ENCODE results near the gene MXRA8.

Gene MXRA8

GRCh38 chr1:1366699-1367066, 8.3 kb upstream of the MXRA8 start:
- DNase-seq (ENCODE audit: low spot score) = no peak
- no peak for TF ChIP-seq CTCF (IDR thresholded peaks at IDR 0.05; ENCODE audit: borderline replicate concordance, control extremely low read depth, extremely low read depth, insufficient read depth, missing control alignments)
- in situ Hi-C loops (cut with MboI; ENCODE audit: low sequenced_read_pairs, unreplicated experiment) = no loop called here

GRCh38 chr1:1365875-1366698, 7.7 kb upstream of the MXRA8 start:
- in situ Hi-C loops (cut with MboI; ENCODE audit: low sequenced_read_pairs, unreplicated experiment) = no loop called here
- no peak for TF ChIP-seq CTCF (IDR thresholded peaks at IDR 0.05; ENCODE audit: borderline replicate concordance, control extremely low read depth, extremely low read depth, insufficient read depth, missing control alignments)

GRCh38 chr1:1364266-1364665, 5.9 kb upstream of the MXRA8 start:
- in situ Hi-C loops (cut with MboI; ENCODE audit: low sequenced_read_pairs, unreplicated experiment) = no loop called here
- no peak for TF ChIP-seq CTCF (IDR thresholded peaks at IDR 0.05; ENCODE audit: borderline replicate concordance, control extremely low read depth, extremely low read depth, insufficient read depth, missing control alignments)
- DNase-seq (ENCODE audit: low spot score) = no peak

More at GRCh38 chr1:1365875-1366698, 7.7 kb upstream of the MXRA8 start:
- no peak for DNase-seq (ENCODE audit: low spot score)

- no peak for TF ChIP-seq CTCF (IDR thresholded peaks at IDR 0.05; ENCODE audit: borderline replicate concordance, control extremely low read depth, extremely low read depth, insufficient read depth, missing control alignments)
- in situ Hi-C loops (cut with MboI; ENCODE audit: low sequenced_read_pairs, unreplicated experiment) = no loop called here
- no peak for DNase-seq (ENCODE audit: low spot score)
Measured at GRCh38 chr1:1361982-1362423, 3.6 kb upstream of the MXRA8 start.

GRCh38 chr1:1361233-1361981, 3.1 kb upstream of the MXRA8 start:
- in situ Hi-C loops (cut with MboI; ENCODE audit: low sequenced_read_pairs, unreplicated experiment) = no loop called here

More at GRCh38 chr1:1361233-1361981, 3.1 kb upstream of the MXRA8 start:
- DNase-seq (ENCODE audit: low spot score) = no peak
- no peak for TF ChIP-seq CTCF (IDR thresholded peaks at IDR 0.05; ENCODE audit: borderline replicate concordance, control extremely low read depth, extremely low read depth, insufficient read depth, missing control alignments)
